GM12878 (cell line): ENCODE data around the gene DQX1. TPM values are rescaled to one million over a fixed set of nuclear protein-coding genes. Genes with fewer than 3 reads are reported as not detected.

Experiments
- ATAC-seq: fragments of 200-7000 bp; cut with Tn5 transposase; 3 replicates; pipeline ENCODE4 v1.9.1; 2020; ENCODE audit warnings: mild to moderate bottlenecking, moderate library complexity
- BruUV-seq: library from RNA; stranded (reverse); fragments of 400-500 nt; replicated peaks from 2 replicates; lab custom pipeline; 2021; lab: Mats Ljungman, UMichigan
- CTCF ChIA-PET: fragments of 300-600 bp; sonication (Branson Sonifier 250); formaldehyde crosslinking; extraction: SDS; loops from one replicate; lab custom pipeline; 2021; ENCODE audit warnings: inconsistent platforms; lab: Yijun Ruan, JAX
- POLR2A ChIA-PET: fragments of 350-600 bp; formaldehyde crosslinking; extraction: SDS; loops from one replicate; lab custom pipeline; 2021; ENCODE audit warnings: inconsistent platforms; lab: Charles Lee
- RAD21 ChIA-PET: fragments of 300-600 bp; sonication (Branson Sonifier 250); formaldehyde crosslinking; loops from one replicate; lab custom pipeline; 2023; ENCODE audit warnings: antibody characterized with exemption; ENCODE audit not compliant: unreplicated experiment; lab: Charles Lee
- SMC1A ChIA-PET: fragments of 300-600 bp; sonication (Branson Sonifier 250); formaldehyde crosslinking; loops from one replicate; lab custom pipeline; 2023; ENCODE audit not compliant: unreplicated experiment, uncharacterized antibody; lab: Charles Lee
- DNase-seq: peaks from one replicate; pipeline ENCODE4 v3.0.0-alpha.2; 2011; ENCODE audit warnings: low read depth, low spot score
- FAIRE-seq: peaks from 3 replicates; lab custom pipeline; 2011; peaks lifted over from hg19 to GRCh38; lab: Jason Lieb, UNC
- H2AFZ ChIP-seq: 2 replicates; pipeline ENCODE4 v1.6.0; 2011; ENCODE audit warnings: low read depth, low read length, control low read depth; ENCODE audit not compliant: control insufficient read depth
- H3K27ac ChIP-seq: 2 replicates; pipeline ENCODE4 v1.5.1; 2011; ENCODE audit warnings: control low read depth; ENCODE audit not compliant: control insufficient read depth, insufficient read depth
- H3K27me3 ChIP-seq, 2 experiments: replicated peaks in 1 of 2; 2 replicates each; pipeline versions ENCODE4 v1.6.0 to v1.6.1; 2011; ENCODE audit warnings: low read length in 1 of 2; ENCODE audit not compliant: control insufficient read depth in 2 of 2, insufficient read depth in 2 of 2
- H3K36me3 ChIP-seq, 2 experiments: 2 replicates each; pipeline ENCODE4 v1.5.1; 2011; ENCODE audit warnings: low read length in 1 of 2; ENCODE audit not compliant: control insufficient read depth in 2 of 2, insufficient read depth in 2 of 2
- H3K4me1 ChIP-seq: 2 replicates; pipeline ENCODE4 v1.6.1; 2011; ENCODE audit warnings: mild to moderate bottlenecking, low read length, moderate library complexity, mixed read lengths; ENCODE audit not compliant: control insufficient read depth, insufficient read depth
- H3K4me2 ChIP-seq: 2 replicates; pipeline ENCODE4 v1.6.0; 2011; ENCODE audit warnings: control low read depth; ENCODE audit not compliant: control insufficient read depth, insufficient read depth
- H3K4me3 ChIP-seq: fragments of 200-600 bp; sonication (generic); 2 replicates; pipeline ENCODE4 v1.5.1; 2016
- H3K79me2 ChIP-seq: 2 replicates; pipeline ENCODE4 v1.6.0; 2011; ENCODE audit warnings: low read length; ENCODE audit not compliant: control insufficient read depth, insufficient read depth
- H3K9ac ChIP-seq: 2 replicates; pipeline ENCODE4 v1.8.0; 2011; ENCODE audit warnings: low read length, control low read depth, mixed read lengths; ENCODE audit not compliant: control insufficient read depth, insufficient read depth
- H3K9me3 ChIP-seq: replicated peaks from 3 replicates; pipeline ENCODE4 v1.5.1; 2011; ENCODE audit warnings: mild to moderate bottlenecking, low read length; ENCODE audit not compliant: control insufficient read depth, insufficient read depth
- H4K20me1 ChIP-seq: 2 replicates; pipeline ENCODE4 v1.6.0; 2011; ENCODE audit not compliant: control insufficient read depth, insufficient read depth
- CREB1 ChIP-seq: IDR thresholded peaks from 2 replicates; pipeline ENCODE4 v1.6.1; 2012; ENCODE audit warnings: low read depth, mild to moderate bottlenecking, inconsistent platforms
- CUX1 ChIP-seq: IDR thresholded peaks from 2 replicates; pipeline ENCODE4 v1.6.1; 2012; ENCODE audit warnings: improper control_type of control experiment, low read depth, low read length; ENCODE audit not compliant: insufficient replicate concordance
- E4F1 ChIP-seq: fragments of 450-650 bp; IDR thresholded peaks from 2 replicates; pipeline ENCODE4 v1.6.1; 2018; ENCODE audit warnings: borderline replicate concordance, mild to moderate bottlenecking; ENCODE audit not compliant: partially characterized antibody
- FOXM1 ChIP-seq: IDR thresholded peaks from 2 replicates; pipeline ENCODE4 v1.6.1; 2012; ENCODE audit warnings: low read depth, mild to moderate bottlenecking, inconsistent platforms, low read length, moderate library complexity
- IKZF1 ChIP-seq: fragments of 450-650 bp; conservative IDR thresholded peaks from 2 replicates; pipeline ENCODE4 v1.6.1; 2017; ENCODE audit warnings: antibody characterized with exemption, mild to moderate bottlenecking
- IRF5 ChIP-seq: fragments of 450-650 bp; IDR thresholded peaks from 2 replicates; pipeline ENCODE4 v1.6.1; 2017; ENCODE audit warnings: borderline replicate concordance
- MEF2B ChIP-seq: fragments of 450-650 bp; IDR thresholded peaks from 2 replicates; pipeline ENCODE4 v1.6.1; 2018; ENCODE audit warnings: mild to moderate bottlenecking, moderate library complexity; ENCODE audit not compliant: partially characterized antibody, poor library complexity, severe bottlenecking
- PAX5 ChIP-seq: IDR thresholded peaks from 2 replicates; pipeline ENCODE4 v1.6.1; 2011; ENCODE audit warnings: low read depth, low read length, borderline replicate concordance
- RAD21 ChIP-seq: IDR thresholded peaks from 2 replicates; pipeline ENCODE4 v1.6.1; 2011; ENCODE audit warnings: mild to moderate bottlenecking, low read depth, low read length, moderate library complexity; ENCODE audit not compliant: insufficient read depth
- RUNX3 ChIP-seq: IDR thresholded peaks from 2 replicates; pipeline ENCODE4 v1.6.1; 2012; ENCODE audit warnings: low read length, inconsistent platforms
- YY1 ChIP-seq: IDR thresholded peaks from 2 replicates; pipeline ENCODE4 v1.6.1; 2011; ENCODE audit warnings: low read depth, mild to moderate bottlenecking, low read length
- ZZZ3 ChIP-seq: IDR thresholded peaks from 2 replicates; pipeline ENCODE4 v1.6.1; 2011; ENCODE audit warnings: low read depth; ENCODE audit not compliant: control insufficient read depth, insufficient read length
- WGBS: methylation state at CpG from one replicate; pipeline ENCODE4 v1.1.6; 2016; ENCODE audit warnings: low lambda C conversion rate; ENCODE audit not compliant: insufficient replicate concordance, insufficient coverage; ENCODE audit errors: missing lambda C conversion rate; 5-methylcytosine and 5-hydroxymethylcytosine counted together
- in situ Hi-C: fragments of 300-500 bp; cut with MboI; formaldehyde crosslinking; loops from 9 replicates; pipeline ENCODE4 v1.14.3; 2018; ENCODE audit warnings: mixed read lengths
- intact Hi-C: fragments of 100-400 bp; cut with micrococcal nuclease; formaldehyde crosslinking; loops from one replicate; pipeline ENCODE4 v1.14.2; 2022; ENCODE audit not compliant: unreplicated experiment
- polyA plus RNA-seq, 11 experiments: library from polyadenylated mRNA; depleted of rRNA in 4 of 11; unstranded in 6 of 11; stranded (reverse) in 5 of 11; fragments of >200 nt; fragmentation: Nextera tagmentation in 4 of 11; fragmentation: Illumina TruSeq in 1 of 11; extraction: Ambion mirVana in 4 of 11; extraction: Trizol in 1 of 11; gene quantifications; 1 replicate in 1 of 11; 2 replicates in 10 of 11; pipeline versions ENCODE4 v1.2.1 to v1.2.3, GENCODE V29; 2011 to 2016; ENCODE audit warnings: inconsistent platforms in 2 of 11, missing spikeins in 2 of 11, low read depth in 1 of 11
- total RNA-seq, 4 experiments: library from RNA; depleted of rRNA in 3 of 4; stranded (reverse); fragments of >200 nt in 3 of 4; fragmentation: Illumina TruSeq in 1 of 4; extraction: Trizol in 1 of 4; gene quantifications; 2 replicates each; pipeline versions ENCODE4 v1.2.1 to v1.2.3, GENCODE V29; 2013 to 2021

Gene DQX1
- total and polyA plus RNA-seq, 10 of the 15 experiments (the other 5 are each of a cell fraction or from before 2014, with no cell fraction given) = 0.34 to 2.1 (median 0.86) TPM

- H3K79me2 ChIP-seq = peaks cover 50% of the 10 kb centered on the region
- peaks cover 17 to 43% of the 10 kb centered on the region in 2 experiments for H3K36me3 ChIP-seq
- H3K4me2 ChIP-seq = peak overlapping the region; percentile 95
- no peaks in the 10 kb centered on the region for H3K27me3 ChIP-seq
- WGBS = under 1% methylated on average over 50 of the region's 54 CpGs
- CTCF ChIA-PET = interaction anchor here (0.7 to 10.4 kb wide), 20 partner anchors 16 to 280 kb away, joined by 3 to 226 read pairs (median 6); partner anchors contain the start of genes CCDC142, PCGF1, TTC31 and WBP1
- POLR2A ChIA-PET = interaction anchor here (0.6 to 5.4 kb wide), 25 partner anchors 8 to 352 kb away, joined by 3 to 66 read pairs (median 4); partner anchors contain the start of genes CCDC142, INO80B, MOB1A and PCGF1
- ATAC-seq (peak; percentile 60), FAIRE-seq (peak; percentile 83), DNase-seq (peak; percentile 74)
- no TSS peak for BruUV-seq
- H3K4me3 ChIP-seq = peak overlapping the region; percentile 94
- H3K27ac ChIP-seq = peak overlapping the region; percentile 96
- RAD21 ChIA-PET = interaction anchor here (0.7 to 7.5 kb wide), 22 partner anchors 9 to 195 kb away, joined by 3 to 158 read pairs (median 6); partner anchors contain the start of genes C2orf81, CCDC142, LOXL3 and PCGF1
- peaks cover 33% of the 10 kb centered on the region for H3K4me1 ChIP-seq
- H3K9me3 ChIP-seq = no peaks in the 10 kb centered on the region
- in situ Hi-C loops (no loop called here), intact Hi-C loops (loop anchor here (1.0 kb wide), 1 partner anchor 24 kb away; the partner anchor contains the start of gene DOK1)
- SMC1A ChIA-PET = interaction anchor here (0.6 to 9.9 kb wide), 24 partner anchors 9 to 605 kb away, joined by 3 to 208 read pairs (median 10); partner anchors contain the start of genes CCDC142, INO80B, PCGF1 and TTC31
- H4K20me1 ChIP-seq = no peaks in the 10 kb centered on the region
- H2AFZ ChIP-seq = peak overlapping the region; percentile 80
- peak overlapping the region; percentile 92 for H3K9ac ChIP-seq
- TF ChIP-seq YY1 (peak; percentile 23; the same call in 1 of the 2 replicates), ZZZ3 (no peak), CUX1 (peak; percentile 86), IRF5 (no peak), IKZF1 (peak; percentile 52), CREB1 (no peak), E4F1 (no peak), FOXM1 (no peak), MEF2B (no peak), RUNX3 (no peak), PAX5 (0 out of 2 replicates have a peak, but pooled peaks have one; percentile 18), RAD21 (no peak)
Observed at GRCh38 chr2:74530239-74531187, 4.5 kb upstream of the DQX1 start.
